Neural crest cell (in vitro differentiated cells): ENCODE data around the gene CARD19. TPM values are rescaled to one million over a fixed set of nuclear protein-coding genes. Genes with fewer than 3 reads are reported as not detected.
A peak's percentile ranks its signal among the peaks of the same experiment; 100 is the strongest.
"Not testable (repeated sequence)": the region's sequence is repeated elsewhere in the genome, so short reads cannot be mapped to it uniquely, and the experiment has no call there.

Experiments used
- DNase-seq: peaks from one replicate; pipeline ENCODE4 v3.0.0; 2021; ENCODE audit warnings: low read depth, mixed read lengths, low spot score
- H3K27ac Mint-ChIP-seq: one replicate; pipeline ENCODE4 v1.8.0; 2021; ENCODE audit warnings: mild to moderate bottlenecking, mixed read lengths; ENCODE audit not compliant: unreplicated experiment
- H3K27me3 Mint-ChIP-seq: 2 replicates; pipeline ENCODE4 v1.8.0; 2021; ENCODE audit warnings: low read depth, mild to moderate bottlenecking, mixed read lengths
- H3K36me3 Mint-ChIP-seq: 2 replicates; pipeline ENCODE4 v1.8.0; 2021; ENCODE audit warnings: low read depth, mild to moderate bottlenecking, mixed read lengths
- H3K4me1 Mint-ChIP-seq: 2 replicates; pipeline ENCODE4 v1.8.0; 2021; ENCODE audit warnings: mixed read lengths
- H3K4me3 Mint-ChIP-seq: one replicate; pipeline ENCODE4 v1.8.0; 2021; ENCODE audit warnings: mild to moderate bottlenecking, mixed read lengths
- H3K9me3 Mint-ChIP-seq: 2 replicates; pipeline ENCODE4 v1.8.0; 2021; ENCODE audit warnings: mixed read lengths
- total RNA-seq: library from RNA; stranded (reverse); gene quantifications from 2 replicates; pipeline ENCODE4 v1.2.1, GENCODE V29; 2021
- TF ChIP-seq, protein P1 (sequence below): fragments of 200-600 bp; sonication (generic); conservative IDR thresholded peaks from 2 replicates; pipeline ENCODE4 v1.5.0; 2021; ENCODE audit warnings: antibody characterized with exemption, mild to moderate bottlenecking

The CARD19 gene
- total RNA-seq, 1 donor from 2014 or later = 22.1 TPM

DNA sequence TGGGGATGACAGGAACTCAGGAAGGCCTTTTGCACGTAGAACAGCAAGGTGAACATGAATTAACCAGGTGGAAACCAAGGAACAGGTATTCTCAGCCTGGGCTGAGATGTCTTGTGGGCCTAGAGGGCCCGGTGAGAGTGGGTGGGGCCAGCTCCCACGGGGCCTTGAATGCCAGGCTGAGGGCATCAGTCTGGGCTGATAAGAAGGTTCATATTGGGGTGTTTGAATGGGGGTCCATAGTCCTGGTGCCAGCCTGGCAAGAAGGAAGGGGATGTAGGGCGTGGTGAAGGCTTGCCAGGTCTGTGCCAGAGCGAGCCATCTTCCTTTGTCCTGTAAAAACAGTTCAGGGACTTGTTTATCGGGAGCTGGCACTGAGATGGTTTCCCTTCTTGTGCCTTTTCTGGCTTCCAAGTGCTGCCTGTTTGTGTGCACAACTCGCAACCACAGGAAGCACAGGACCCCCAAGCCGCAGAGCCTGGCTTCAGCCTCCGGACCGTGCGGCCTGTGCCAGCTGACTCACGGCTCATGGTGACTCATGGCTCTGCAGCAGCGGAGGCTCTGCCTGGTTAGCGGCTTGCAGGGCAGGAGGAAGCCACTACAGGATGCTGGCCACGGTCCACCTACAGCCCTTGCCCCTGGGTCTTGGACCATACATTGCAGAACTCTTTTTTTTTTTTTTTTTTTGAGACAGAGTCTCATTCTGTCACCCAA is 2.4 kb downstream of the CARD19 start:
- Mint-ChIP-seq H3K4me1 (peaks cover 26% of the 10 kb centered on the region), H3K4me3 (peak overlapping the region; percentile 56), H3K27ac (no peak overlapping the region), H3K27me3 (no peaks in the 10 kb centered on the region), H3K9me3 (peaks cover 8% of the 10 kb centered on the region), H3K36me3 (peaks cover 12% of the 10 kb centered on the region)
- TF ChIP-seq, protein P1, sequence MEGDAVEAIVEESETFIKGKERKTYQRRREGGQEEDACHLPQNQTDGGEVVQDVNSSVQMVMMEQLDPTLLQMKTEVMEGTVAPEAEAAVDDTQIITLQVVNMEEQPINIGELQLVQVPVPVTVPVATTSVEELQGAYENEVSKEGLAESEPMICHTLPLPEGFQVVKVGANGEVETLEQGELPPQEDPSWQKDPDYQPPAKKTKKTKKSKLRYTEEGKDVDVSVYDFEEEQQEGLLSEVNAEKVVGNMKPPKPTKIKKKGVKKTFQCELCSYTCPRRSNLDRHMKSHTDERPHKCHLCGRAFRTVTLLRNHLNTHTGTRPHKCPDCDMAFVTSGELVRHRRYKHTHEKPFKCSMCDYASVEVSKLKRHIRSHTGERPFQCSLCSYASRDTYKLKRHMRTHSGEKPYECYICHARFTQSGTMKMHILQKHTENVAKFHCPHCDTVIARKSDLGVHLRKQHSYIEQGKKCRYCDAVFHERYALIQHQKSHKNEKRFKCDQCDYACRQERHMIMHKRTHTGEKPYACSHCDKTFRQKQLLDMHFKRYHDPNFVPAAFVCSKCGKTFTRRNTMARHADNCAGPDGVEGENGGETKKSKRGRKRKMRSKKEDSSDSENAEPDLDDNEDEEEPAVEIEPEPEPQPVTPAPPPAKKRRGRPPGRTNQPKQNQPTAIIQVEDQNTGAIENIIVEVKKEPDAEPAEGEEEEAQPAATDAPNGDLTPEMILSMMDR = no peak
- no peak for DNase-seq

DNA sequence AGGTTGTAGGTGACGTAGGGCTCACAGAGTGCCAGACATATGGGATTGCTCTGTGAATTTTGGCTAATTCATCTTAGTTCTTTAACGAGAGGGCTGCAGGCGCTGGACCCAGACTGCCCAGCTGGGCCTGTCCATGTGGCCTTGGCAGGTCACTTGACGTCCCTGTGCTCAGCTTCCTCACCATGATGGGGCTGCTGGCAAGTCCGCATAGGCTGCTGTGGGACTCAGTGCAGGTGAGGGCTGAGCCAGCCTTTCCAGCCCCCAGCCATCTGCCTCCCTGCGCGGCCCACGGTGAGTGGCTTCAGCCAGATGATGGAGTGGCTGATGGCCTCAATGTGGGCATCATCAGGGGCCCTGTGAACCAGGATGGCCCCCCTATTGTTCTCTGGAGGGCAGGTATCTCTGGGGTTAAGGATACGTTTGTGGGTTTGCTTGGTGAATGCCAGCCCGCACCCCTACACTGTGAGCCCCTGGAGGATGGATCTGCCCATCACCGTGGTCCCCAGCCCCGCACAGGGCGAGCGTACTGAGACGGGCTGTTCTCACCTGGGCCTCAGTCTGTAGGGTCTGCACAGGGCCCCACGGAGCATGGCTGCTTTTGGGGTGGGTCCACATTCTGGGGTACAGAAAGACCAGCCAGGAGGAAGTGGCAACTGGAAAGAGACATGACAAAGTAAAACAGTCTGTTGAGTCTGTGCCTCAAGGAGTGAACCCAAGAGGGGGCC is 3.7 kb downstream of the CARD19 start:
- H3K4me3 Mint-ChIP-seq = peak overlapping the region; percentile 70
- H3K27ac Mint-ChIP-seq = no peak overlapping the region
- peaks cover 21% of the 10 kb centered on the region for H3K4me1 Mint-ChIP-seq
- TF ChIP-seq, protein P1 = no peak
- H3K36me3 Mint-ChIP-seq = peaks cover 19% of the 10 kb centered on the region
- no peaks in the 10 kb centered on the region for H3K27me3 Mint-ChIP-seq
- no peak for DNase-seq
- peaks cover 15% of the 10 kb centered on the region for H3K9me3 Mint-ChIP-seq

DNA sequence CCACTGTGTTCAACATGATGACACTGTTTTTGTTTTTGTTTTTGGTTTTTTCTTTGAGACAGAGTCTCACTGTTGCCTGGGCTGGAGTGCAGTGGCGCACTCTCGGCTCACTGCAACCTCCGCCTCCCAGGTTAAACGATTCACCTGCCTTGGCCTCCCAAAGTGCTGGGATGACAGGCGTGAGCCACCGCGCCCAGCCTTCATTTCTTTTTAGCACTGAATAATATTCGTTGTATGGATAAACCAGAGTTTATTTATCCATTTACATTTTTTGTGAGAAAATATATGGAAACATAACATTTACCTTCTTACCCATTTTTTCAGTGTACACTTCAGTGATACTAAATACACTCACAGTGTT is 4.2 kb downstream of the CARD19 start:
- H3K27ac Mint-ChIP-seq = no peak overlapping the region
- TF ChIP-seq, protein P1 = no peak
- DNase-seq = no peak
- H3K4me1 Mint-ChIP-seq = peaks cover 19% of the 10 kb centered on the region
- peaks cover 22% of the 10 kb centered on the region for H3K36me3 Mint-ChIP-seq
- H3K4me3 Mint-ChIP-seq = peak overlapping the region; percentile 28
- no peaks in the 10 kb centered on the region for H3K27me3 Mint-ChIP-seq
- H3K9me3 Mint-ChIP-seq = peaks cover 15% of the 10 kb centered on the region

DNA sequence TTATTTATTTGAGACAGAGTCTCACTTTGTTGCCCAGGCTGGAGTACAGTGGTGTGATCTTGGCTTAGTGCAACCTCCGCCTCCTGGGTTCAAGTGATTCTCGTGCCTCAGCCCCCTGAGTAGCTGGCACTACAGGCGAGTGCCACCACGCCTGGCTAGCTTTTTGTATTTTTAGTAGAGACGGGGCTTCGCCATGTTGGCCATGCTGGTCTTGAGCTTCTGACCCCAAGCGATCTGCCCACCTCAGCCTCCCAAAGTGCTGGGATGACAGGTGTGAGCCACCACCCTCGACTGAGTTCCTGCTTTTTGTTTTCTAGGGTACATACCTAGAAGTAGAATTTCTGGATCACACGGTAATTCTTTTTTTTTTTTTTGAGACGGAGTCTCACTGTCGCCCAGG is 5.1 kb downstream of the CARD19 start:
- Mint-ChIP-seq H3K9me3 (peaks cover 15% of the 10 kb centered on the region), H3K36me3 (peaks cover 25% of the 10 kb centered on the region), H3K4me1 (peaks cover 19% of the 10 kb centered on the region)
- not testable (repeated sequence) for DNase-seq, H3K27me3 Mint-ChIP-seq, H3K27ac Mint-ChIP-seq, H3K4me3 Mint-ChIP-seq

DNA sequence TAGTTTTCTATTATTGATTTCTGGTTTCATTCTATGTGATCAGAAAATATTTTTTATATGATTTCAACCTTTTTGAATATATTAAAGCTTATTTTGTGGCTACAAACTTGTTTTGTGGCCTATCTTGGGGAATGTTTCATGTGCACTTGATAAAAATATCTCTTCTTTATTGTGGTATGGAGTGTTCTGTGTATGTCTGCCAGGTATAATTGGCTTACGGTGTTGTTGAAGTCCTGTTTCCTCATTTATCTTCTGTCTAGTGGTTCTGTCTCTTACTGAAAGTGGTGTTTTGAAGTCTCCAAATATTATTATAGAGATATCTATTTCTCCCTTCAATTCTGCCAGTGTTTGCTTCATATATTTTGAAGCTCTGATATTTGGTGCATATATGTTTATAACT is 9.6 kb downstream of the CARD19 start:
- TF ChIP-seq, protein P1 = no peak
- Mint-ChIP-seq H3K9me3 (peaks cover 12% of the 10 kb centered on the region), H3K27ac (no peak overlapping the region), H3K36me3 (peaks cover 22% of the 10 kb centered on the region), H3K4me1 (peaks cover 6% of the 10 kb centered on the region), H3K4me3 (no peak overlapping the region), H3K27me3 (no peaks in the 10 kb centered on the region)
- no peak for DNase-seq
